Osteocyte (in vitro differentiated cells): ENCODE measurements around the gene KHNYN. TPM values are rescaled to one million over a fixed set of nuclear protein-coding genes. Genes with fewer than 3 reads are reported as not detected.

Experiments used
- DNase-seq: peaks from one replicate; pipeline ENCODE4 v3.0.0; 2021; ENCODE audit warnings: mixed read lengths; ENCODE audit not compliant: unreplicated experiment; ENCODE audit errors: extremely low spot score
- H3K27ac Mint-ChIP-seq: one replicate; pipeline ENCODE4 v1.8.0; 2021; ENCODE audit warnings: mild to moderate bottlenecking, mixed read lengths; ENCODE audit not compliant: unreplicated experiment
- H3K27me3 Mint-ChIP-seq: one replicate; pipeline ENCODE4 v1.8.0; 2021; ENCODE audit warnings: mixed read lengths; ENCODE audit not compliant: unreplicated experiment
- H3K36me3 Mint-ChIP-seq: one replicate; pipeline ENCODE4 v1.8.0; 2021; ENCODE audit warnings: mixed read lengths; ENCODE audit not compliant: unreplicated experiment
- H3K4me1 Mint-ChIP-seq: one replicate; pipeline ENCODE4 v1.8.0; 2021; ENCODE audit warnings: mixed read lengths; ENCODE audit not compliant: unreplicated experiment
- H3K4me3 Mint-ChIP-seq: one replicate; pipeline ENCODE4 v1.8.0; 2021; ENCODE audit warnings: mild to moderate bottlenecking, moderate library complexity, mixed read lengths; ENCODE audit not compliant: unreplicated experiment
- H3K9me3 Mint-ChIP-seq: one replicate; pipeline ENCODE4 v1.8.0; 2021; ENCODE audit warnings: mixed read lengths; ENCODE audit not compliant: unreplicated experiment
- total RNA-seq: library from RNA; stranded (reverse); gene quantifications from 2 replicates; pipeline ENCODE4 v1.2.1, GENCODE V29; 2021
- TF ChIP-seq, protein P1 (sequence below): fragments of 200-600 bp; sonication (generic); IDR thresholded peaks from 2 replicates; pipeline ENCODE4 v1.5.0; 2021; ENCODE audit warnings: antibody characterized with exemption, mild to moderate bottlenecking, moderate library complexity

Gene KHNYN
- total RNA-seq, 1 donor from 2014 or later, result 60.9 TPM

DNA sequence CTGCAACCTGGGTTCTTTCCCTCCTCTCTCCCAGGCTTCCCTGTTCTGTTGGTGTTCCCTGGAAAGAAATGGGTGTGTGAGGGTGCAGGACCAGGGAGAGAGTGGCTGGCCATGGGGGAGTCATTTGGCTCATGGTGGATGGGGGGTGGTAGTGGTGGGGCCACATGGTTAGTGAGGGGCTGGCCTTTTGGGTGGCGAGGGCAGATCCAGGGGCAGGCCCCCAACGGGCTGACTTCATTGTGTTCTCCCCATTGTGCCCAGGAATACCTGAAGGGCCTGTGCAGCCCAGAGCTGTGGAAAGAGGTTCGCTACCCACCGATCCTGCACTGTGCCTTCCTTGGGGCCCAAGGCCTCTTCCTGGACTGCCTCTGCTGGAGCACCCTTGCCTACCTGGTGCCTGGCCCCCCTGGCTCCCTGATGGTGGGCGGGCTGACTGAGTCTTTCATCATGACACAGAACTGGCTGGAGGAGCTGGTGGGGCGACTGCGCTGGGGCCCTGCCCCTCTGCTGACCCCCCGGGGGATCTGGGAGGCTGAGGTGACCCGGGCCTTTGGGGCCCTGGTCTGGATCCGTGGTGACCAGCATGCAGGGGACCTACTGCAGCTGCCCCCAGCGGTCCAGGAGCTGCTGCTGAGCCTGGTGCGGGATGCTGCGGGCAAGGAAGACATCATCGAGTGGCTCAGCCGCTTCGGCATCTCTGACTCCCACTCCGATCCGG lies 22.0 kb upstream of the KHNYN start:
- Mint-ChIP-seq H3K27ac (no peak overlapping the region), H3K4me3 (no peak overlapping the region), H3K9me3 (no peaks in the 10 kb centered on the region), H3K36me3 (peaks cover 30% of the 10 kb centered on the region), H3K27me3 (no peaks in the 10 kb centered on the region), H3K4me1 (peaks cover 18% of the 10 kb centered on the region)
- no peak for DNase-seq
- TF ChIP-seq, protein P1, sequence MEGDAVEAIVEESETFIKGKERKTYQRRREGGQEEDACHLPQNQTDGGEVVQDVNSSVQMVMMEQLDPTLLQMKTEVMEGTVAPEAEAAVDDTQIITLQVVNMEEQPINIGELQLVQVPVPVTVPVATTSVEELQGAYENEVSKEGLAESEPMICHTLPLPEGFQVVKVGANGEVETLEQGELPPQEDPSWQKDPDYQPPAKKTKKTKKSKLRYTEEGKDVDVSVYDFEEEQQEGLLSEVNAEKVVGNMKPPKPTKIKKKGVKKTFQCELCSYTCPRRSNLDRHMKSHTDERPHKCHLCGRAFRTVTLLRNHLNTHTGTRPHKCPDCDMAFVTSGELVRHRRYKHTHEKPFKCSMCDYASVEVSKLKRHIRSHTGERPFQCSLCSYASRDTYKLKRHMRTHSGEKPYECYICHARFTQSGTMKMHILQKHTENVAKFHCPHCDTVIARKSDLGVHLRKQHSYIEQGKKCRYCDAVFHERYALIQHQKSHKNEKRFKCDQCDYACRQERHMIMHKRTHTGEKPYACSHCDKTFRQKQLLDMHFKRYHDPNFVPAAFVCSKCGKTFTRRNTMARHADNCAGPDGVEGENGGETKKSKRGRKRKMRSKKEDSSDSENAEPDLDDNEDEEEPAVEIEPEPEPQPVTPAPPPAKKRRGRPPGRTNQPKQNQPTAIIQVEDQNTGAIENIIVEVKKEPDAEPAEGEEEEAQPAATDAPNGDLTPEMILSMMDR, result no peak

DNA sequence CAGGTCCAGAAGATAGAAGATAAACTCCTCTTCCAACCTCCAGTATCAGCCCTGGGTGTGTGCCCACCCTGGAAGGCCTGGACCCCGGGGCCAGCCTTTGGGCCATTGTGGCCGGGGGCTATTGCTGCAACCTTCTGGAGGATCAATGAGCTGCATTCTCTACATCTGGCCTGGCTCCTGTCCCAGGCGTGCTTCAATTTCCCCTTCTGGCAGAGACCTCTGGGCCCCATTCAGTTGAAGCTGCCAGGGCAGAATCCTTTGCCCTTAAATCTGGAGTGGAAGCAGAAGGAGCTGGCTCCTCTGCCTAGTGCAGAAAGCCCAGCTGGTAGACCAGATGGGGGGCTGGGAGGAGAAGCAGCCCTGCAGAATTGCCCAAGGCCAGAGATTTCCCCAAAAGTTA lies 21.0 kb upstream of the KHNYN start:
- H3K27ac Mint-ChIP-seq, result no peak overlapping the region
- H3K4me1 Mint-ChIP-seq, result peaks cover 8% of the 10 kb centered on the region
- no peak overlapping the region for H3K4me3 Mint-ChIP-seq
- DNase-seq, result no peak
- no peaks in the 10 kb centered on the region for H3K9me3 Mint-ChIP-seq
- peaks cover 26% of the 10 kb centered on the region for H3K36me3 Mint-ChIP-seq
- TF ChIP-seq, protein P1, result no peak
- no peaks in the 10 kb centered on the region for H3K27me3 Mint-ChIP-seq

DNA sequence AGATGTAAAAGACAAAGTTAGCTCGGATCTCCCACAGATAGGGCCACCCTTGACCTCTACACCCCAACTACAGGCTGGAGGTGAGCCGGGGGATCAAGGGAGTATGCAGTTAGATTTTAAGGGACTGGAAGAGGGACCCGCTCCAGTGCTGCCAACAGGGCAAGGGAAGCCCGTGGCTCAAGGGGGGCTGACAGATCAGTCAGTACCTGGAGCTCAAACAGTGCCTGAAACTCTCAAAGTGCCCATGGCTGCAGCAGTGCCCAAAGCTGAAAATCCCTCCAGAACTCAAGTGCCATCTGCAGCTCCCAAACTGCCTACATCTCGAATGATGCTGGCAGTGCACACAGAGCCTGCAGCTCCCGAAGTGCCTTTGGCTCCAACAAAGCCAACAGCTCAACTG lies 20.6 kb upstream of the KHNYN start:
- DNase-seq, result no peak
- H3K4me3 Mint-ChIP-seq, result no peak overlapping the region
- H3K9me3 Mint-ChIP-seq, result no peaks in the 10 kb centered on the region
- TF ChIP-seq, protein P1, result no peak
- peaks cover 3% of the 10 kb centered on the region for H3K4me1 Mint-ChIP-seq
- H3K27me3 Mint-ChIP-seq, result no peaks in the 10 kb centered on the region
- peaks cover 24% of the 10 kb centered on the region for H3K36me3 Mint-ChIP-seq
- no peak overlapping the region for H3K27ac Mint-ChIP-seq

DNA sequence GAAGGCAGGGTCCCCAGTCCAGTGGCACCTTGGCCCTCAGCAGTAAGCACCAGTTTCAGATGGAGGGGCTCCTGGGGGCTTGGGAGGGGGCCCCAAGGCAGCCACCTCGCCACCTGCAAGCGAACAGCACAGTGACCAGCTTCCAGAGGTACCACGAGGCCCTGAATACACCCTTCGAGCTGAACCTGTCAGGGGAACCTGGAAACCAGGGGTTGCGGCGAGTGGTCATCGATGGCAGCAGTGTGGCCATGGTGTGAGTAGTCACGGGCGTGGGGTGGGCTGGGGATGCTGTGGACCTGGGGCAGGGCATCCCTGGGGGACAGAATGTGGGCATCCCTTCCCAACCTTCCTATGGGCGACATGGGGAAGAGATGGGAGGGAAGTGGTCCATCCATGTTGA lies 19.8 kb upstream of the KHNYN start:
- TF ChIP-seq, protein P1, result no peak
- Mint-ChIP-seq H3K36me3 (peaks cover 30% of the 10 kb centered on the region), H3K27ac (no peak overlapping the region), H3K9me3 (no peaks in the 10 kb centered on the region), H3K4me3 (no peak overlapping the region), H3K4me1 (peaks cover 1% of the 10 kb centered on the region), H3K27me3 (no peaks in the 10 kb centered on the region)
- no peak for DNase-seq

DNA sequence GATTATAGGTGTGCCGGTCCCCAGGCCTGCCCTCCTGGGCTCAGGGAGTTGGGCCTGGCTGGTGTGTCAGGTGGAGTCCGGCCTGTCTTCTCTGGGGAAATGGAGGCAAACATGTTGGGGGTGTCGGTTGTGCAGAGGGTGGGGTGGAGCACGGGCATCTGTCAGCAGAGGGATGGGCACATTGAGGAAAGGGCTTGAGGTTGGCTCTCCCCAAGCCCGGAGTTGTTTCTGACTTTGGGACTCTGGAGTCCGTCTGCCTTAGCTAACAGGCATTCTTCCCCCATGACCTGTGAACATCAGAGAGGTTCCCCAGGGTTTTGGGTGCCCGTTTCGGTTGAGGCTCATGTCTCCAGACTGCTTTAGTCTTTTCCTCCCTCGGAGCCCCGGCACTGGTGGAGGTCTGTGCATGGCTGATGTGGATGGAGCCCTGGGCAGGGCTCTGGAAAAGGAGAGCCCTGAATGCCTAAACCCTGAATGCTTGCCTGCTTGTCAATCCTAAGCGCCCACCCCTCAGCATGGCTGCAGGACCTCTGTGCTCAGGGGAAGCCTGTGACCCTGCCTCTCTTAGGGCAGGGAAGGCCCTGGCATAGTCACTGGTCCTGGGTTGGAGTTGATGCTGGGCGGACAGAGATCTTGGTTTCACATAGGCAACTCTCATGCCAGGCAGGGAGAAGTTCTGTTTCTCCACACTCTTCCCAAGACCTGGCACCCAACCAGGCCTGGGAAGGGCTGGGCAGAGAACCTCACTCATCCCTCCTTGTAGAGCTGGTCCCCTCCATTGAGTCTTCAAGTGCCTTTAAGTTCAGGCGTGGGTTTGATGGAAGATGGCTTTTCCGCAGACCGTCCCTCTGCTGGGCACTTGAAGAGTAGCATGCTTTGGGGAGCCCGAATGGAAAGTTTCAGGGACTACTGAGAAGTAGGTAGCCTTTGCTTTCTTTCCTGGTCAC lies 18.0 kb upstream of the KHNYN start:
- H3K27me3 Mint-ChIP-seq, result no peaks in the 10 kb centered on the region
- peaks cover 1% of the 10 kb centered on the region for H3K4me1 Mint-ChIP-seq
- H3K36me3 Mint-ChIP-seq, result peaks cover 32% of the 10 kb centered on the region
- TF ChIP-seq, protein P1, result peak; percentile 73
- no peak for DNase-seq
- no peaks in the 10 kb centered on the region for H3K9me3 Mint-ChIP-seq
- no peak overlapping the region for H3K4me3 Mint-ChIP-seq
- no peak overlapping the region for H3K27ac Mint-ChIP-seq
